GM18520 (cell line): ENCODE measurements around the gene EXD1.
"Not testable (repeated sequence)": the region's sequence is repeated elsewhere in the genome, so short reads cannot be mapped to it uniquely, and the experiment has no call there.

Source experiments
- ATAC-seq: cut with Tn5 transposase; IDR thresholded peaks from one replicate; pipeline ENCODE4 v1.9.1; 2021; ENCODE audit not compliant: unreplicated experiment

EXD1 gene

GRCh38 chr15:41230650-41231421 is at the start of gene EXD1, which contains the start of gene CHP1:
Gene EXD1 (minus strand): TSS chr15:41230757. CDS start chr15:41226575, 4,182 bp downstream.
Gene CHP1 (plus strand): TSS chr15:41231268. CDS start chr15:41231383, 115 bp downstream.
- ATAC-seq: peak; percentile 96

GRCh38 chr15:41279535-41280283 is 49.2 kb upstream of the EXD1 start:
- ATAC-seq: no peak

GRCh38 chr15:41278319-41278718 is 47.8 kb upstream of the EXD1 start:
- ATAC-seq: no peak

GRCh38 chr15:41276831-41277230 is 46.3 kb upstream of the EXD1 start:
- ATAC-seq: no peak

- no peak for ATAC-seq
These were observed 39.3 kb upstream of the EXD1 start for GRCh38 chr15:41269887-41270286.

GRCh38 chr15:41263891-41264351 is 33.4 kb upstream of the EXD1 start:
- no peak for ATAC-seq

- no peak for ATAC-seq
These were observed 32.0 kb upstream of the EXD1 start for GRCh38 chr15:41262571-41262970.

- not testable (repeated sequence) for ATAC-seq
These were observed 30.4 kb upstream of the EXD1 start for GRCh38 chr15:41260924-41261323.

GRCh38 chr15:41259546-41260189 is 29.1 kb upstream of the EXD1 start:
- ATAC-seq: no peak

GRCh38 chr15:41258750-41259471 is 28.4 kb upstream of the EXD1 start:
- ATAC-seq: no peak

- ATAC-seq: no peak
These were observed 26.1 kb upstream of the EXD1 start for GRCh38 chr15:41256577-41257038.

- no peak for ATAC-seq
These were observed 25.5 kb upstream of the EXD1 start for GRCh38 chr15:41256103-41256502.

GRCh38 chr15:41254560-41254959 is 24.0 kb upstream of the EXD1 start:
- no peak for ATAC-seq

- no peak for ATAC-seq
These were observed 20.9 kb upstream of the EXD1 start for GRCh38 chr15:41251411-41251810.

- not testable (repeated sequence) for ATAC-seq
These were observed 20.2 kb upstream of the EXD1 start for GRCh38 chr15:41250745-41251144.

- ATAC-seq: no peak
These were observed 10.8 kb upstream of the EXD1 start for GRCh38 chr15:41241221-41241964.

GRCh38 chr15:41238100-41238499 is 7.5 kb upstream of the EXD1 start:
- no peak for ATAC-seq

GRCh38 chr15:41235929-41236328 is 5.4 kb upstream of the EXD1 start:
- ATAC-seq: no peak

- not testable (repeated sequence) for ATAC-seq
These were observed 4.7 kb upstream of the EXD1 start for GRCh38 chr15:41235228-41235627.

GRCh38 chr15:41233367-41233771 is 2.8 kb upstream of the EXD1 start:
- no peak for ATAC-seq
